GM20000 (cell line): Measurements from ENCODE around the gene IL6R.
"Not testable (repeated sequence)": the region's sequence is repeated elsewhere in the genome, so short reads cannot be mapped to it uniquely, and the experiment has no call there.

Source experiments
- DNase-seq: peaks from one replicate; pipeline ENCODE4 v3.0.0; 2012; ENCODE audit warnings: low spot score
- CTCF ChIP-seq: IDR thresholded peaks from 2 replicates; pipeline ENCODE4 v1.5.1; 2012; ENCODE audit warnings: mild to moderate bottlenecking, control low read depth; ENCODE audit errors: extremely low read depth, missing control alignments

Gene IL6R

GRCh38 chr1:154478639-154479038 is 73.5 kb downstream of the IL6R start:
- peak; percentile 61 for DNase-seq
- no peak for TF ChIP-seq CTCF

- peak; percentile 92 for TF ChIP-seq CTCF
- DNase-seq: peak; percentile 81
Measured at GRCh38 chr1:154479764-154480421, 74.8 kb downstream of the IL6R start.

GRCh38 chr1:154481053-154481452 is 75.9 kb downstream of the IL6R start:
- no peak for DNase-seq
- TF ChIP-seq CTCF: no peak

- TF ChIP-seq CTCF: no peak
- DNase-seq: no peak
Measured at GRCh38 chr1:154483941-154484803, 79.0 kb downstream of the IL6R start.

- DNase-seq: no peak
- no peak for TF ChIP-seq CTCF
Measured at GRCh38 chr1:154485106-154485505, 80.0 kb downstream of the IL6R start.

GRCh38 chr1:154485910-154486496 is 80.9 kb downstream of the IL6R start:
- no peak for TF ChIP-seq CTCF

GRCh38 chr1:154486756-154487155 is 81.6 kb downstream of the IL6R start:
- not testable (repeated sequence) for DNase-seq

More at GRCh38 chr1:154485910-154486496, 80.9 kb downstream of the IL6R start:
- DNase-seq: no peak
